ENCODE measurements around the gene CTDSPL. TPM values are rescaled to one million over a fixed set of nuclear protein-coding genes. Genes with fewer than 3 reads are reported as not detected.

CTDSPL gene
- total RNA-seq, 2 donors from 2014 or later = 27.8 to 30.7 TPM

DNA sequence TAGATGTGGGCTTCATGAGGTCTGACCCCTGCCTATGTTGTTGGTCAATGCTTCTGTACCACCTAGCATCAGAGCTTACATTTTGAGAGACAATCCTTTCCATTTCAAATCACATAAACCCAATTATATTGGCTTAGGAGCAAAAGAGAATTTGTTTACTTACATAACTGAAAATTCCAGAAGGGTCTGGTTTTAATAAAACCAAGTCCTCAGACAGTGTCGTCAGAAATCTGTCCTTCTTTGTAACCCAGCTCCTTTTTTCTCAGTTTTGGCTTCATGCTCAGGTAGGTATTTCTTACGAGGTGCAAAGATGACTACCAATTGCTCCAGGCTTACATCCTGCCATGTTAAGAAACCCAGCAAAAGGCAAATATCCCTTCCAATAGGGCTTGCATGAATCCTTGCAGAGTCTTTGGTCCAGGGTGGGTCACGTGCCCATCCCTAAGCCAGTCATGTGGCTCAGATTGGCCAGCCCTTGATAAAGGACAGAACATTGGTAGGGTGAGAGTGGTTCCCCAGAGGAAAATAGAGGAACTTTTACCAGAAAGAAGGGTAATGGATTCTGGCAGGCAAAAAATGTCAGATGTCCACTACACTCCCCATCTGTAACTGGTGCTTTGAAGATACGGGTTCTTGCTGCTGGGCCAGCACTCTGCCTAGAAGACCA lies 78.7 kb downstream of the CTDSPL start:
- no peak overlapping the region for H3K27ac Mint-ChIP-seq
- no peak overlapping the region for H3K27ac ChIP-seq (ENCODE audit: low read depth, low read length)
- no peaks in the 10 kb centered on the region for H3K27me3 Mint-ChIP-seq (ENCODE audit: insufficient read depth)
- no peaks in the 10 kb centered on the region for H3K9me3 Mint-ChIP-seq
- peaks cover 21% of the 10 kb centered on the region for H3K4me1 Mint-ChIP-seq
- no peak for TF ChIP-seq CTCF (conservative IDR thresholded peaks at IDR 0.05)
- DNase-seq = no peak
- H3K4me3 ChIP-seq (ENCODE audit: low read length) = no peak overlapping the region
- no peaks in the 10 kb centered on the region for H3K4me1 ChIP-seq (ENCODE audit: control insufficient read depth, insufficient read depth, low read length)
- no peaks in the 10 kb centered on the region for H3K27me3 ChIP-seq (ENCODE audit: control insufficient read depth, insufficient read depth, low read length, poor library complexity, severe bottlenecking)
- H3K4me3 Mint-ChIP-seq = no peak overlapping the region
- 95 to 100% methylated on average over 1 to 4 of the region's 4 CpGs for WGBS, 2 experiments (ENCODE audit: insufficient coverage in 1 of 2, insufficient read length in 1 of 2)
- H3K9ac ChIP-seq (ENCODE audit: extremely low read depth, low read length, poor library complexity, severe bottlenecking) = no peak overlapping the region
- H3K36me3 ChIP-seq (ENCODE audit: control insufficient read depth, insufficient read depth, low read length) = no peaks in the 10 kb centered on the region
- no peaks in the 10 kb centered on the region for H3K36me3 Mint-ChIP-seq (ENCODE audit: low read depth)
- H3K9me3 ChIP-seq (ENCODE audit: control insufficient read depth, low read length) = no peaks in the 10 kb centered on the region

DNA sequence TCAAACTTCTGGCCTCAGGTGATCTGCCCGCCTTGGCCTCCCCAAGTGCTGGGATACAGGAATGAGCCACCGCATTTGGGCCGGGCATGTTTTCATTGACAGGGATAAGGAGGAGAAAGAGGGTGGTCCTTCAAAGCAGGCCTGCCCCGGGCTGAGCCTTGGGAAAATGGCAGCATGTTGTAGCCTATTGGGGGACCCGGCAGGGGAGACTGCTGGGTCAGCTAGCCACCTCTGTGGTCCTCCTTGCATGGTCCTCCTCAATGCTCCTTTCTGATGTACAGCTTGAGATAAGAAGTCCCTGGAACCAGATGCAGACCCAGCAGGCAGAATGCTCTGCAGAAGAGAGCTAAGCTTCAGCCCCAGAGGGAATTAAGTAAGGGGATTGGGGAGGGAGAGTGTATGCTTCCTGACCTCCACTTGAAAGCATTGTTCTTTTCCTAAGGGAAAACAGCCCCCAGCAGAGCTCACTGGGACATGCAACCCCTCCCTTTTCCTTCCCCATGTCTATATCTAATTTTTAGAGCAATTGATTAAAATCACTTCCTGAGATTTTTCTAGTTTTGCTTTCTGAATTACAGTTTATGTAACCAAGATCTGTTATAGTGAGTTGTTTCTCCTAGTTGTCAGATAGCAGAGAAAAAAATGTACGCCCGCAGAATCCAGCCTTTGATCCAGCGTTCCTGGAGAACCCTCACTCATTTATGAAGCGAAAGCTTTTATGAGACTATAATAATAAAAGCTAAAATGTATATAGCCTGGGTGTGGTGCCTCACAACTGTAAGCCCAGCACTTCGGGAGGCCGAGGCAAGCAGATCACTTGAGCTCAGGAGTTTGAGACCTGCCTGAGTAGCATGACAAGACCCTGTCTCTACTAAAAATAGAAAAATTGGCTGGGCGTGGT lies 80.2 kb downstream of the CTDSPL start:
- no peak for DNase-seq
- TF ChIP-seq CTCF (conservative IDR thresholded peaks at IDR 0.05) = no peak
- Histone ChIP-seq H3K4me1 (ENCODE audit: control insufficient read depth, insufficient read depth, low read length) (no peaks in the 10 kb centered on the region), H3K9me3 (ENCODE audit: control insufficient read depth, low read length) (no peaks in the 10 kb centered on the region), H3K27ac (ENCODE audit: low read depth, low read length) (no peak overlapping the region), H3K27me3 (ENCODE audit: control insufficient read depth, insufficient read depth, low read length, poor library complexity, severe bottlenecking) (no peaks in the 10 kb centered on the region), H3K4me3 (ENCODE audit: low read length) (no peak overlapping the region), H3K9ac (ENCODE audit: extremely low read depth, low read length, poor library complexity, severe bottlenecking) (no peak overlapping the region), H3K36me3 (ENCODE audit: control insufficient read depth, insufficient read depth, low read length) (no peaks in the 10 kb centered on the region)
- no peak overlapping the region for H3K4me3 Mint-ChIP-seq
- no peaks in the 10 kb centered on the region for H3K9me3 Mint-ChIP-seq
- peak overlapping the region; percentile 64 for H3K27ac Mint-ChIP-seq
- peaks cover 26% of the 10 kb centered on the region for H3K4me1 Mint-ChIP-seq
- WGBS, 2 experiments (ENCODE audit: insufficient coverage in 1 of 2, insufficient read length in 1 of 2) = 91% methylated on average over 12 of the region's 12 CpGs; no CpG with 5 or more reads in 1 of the 2 experiments
- no peaks in the 10 kb centered on the region for H3K27me3 Mint-ChIP-seq (ENCODE audit: insufficient read depth)
- H3K36me3 Mint-ChIP-seq (ENCODE audit: low read depth) = peaks cover 2% of the 10 kb centered on the region

- Mint-ChIP-seq H3K27me3 (ENCODE audit: insufficient read depth) (no peaks in the 10 kb centered on the region), H3K36me3 (ENCODE audit: low read depth) (peaks cover 2% of the 10 kb centered on the region), H3K4me1 (peaks cover 26% of the 10 kb centered on the region), H3K9me3 (no peaks in the 10 kb centered on the region), H3K4me3 (no peak overlapping the region), H3K27ac (no peak overlapping the region)
- Histone ChIP-seq H3K9me3 (ENCODE audit: control insufficient read depth, low read length) (no peaks in the 10 kb centered on the region), H3K9ac (ENCODE audit: extremely low read depth, low read length, poor library complexity, severe bottlenecking) (no peak overlapping the region), H3K27ac (ENCODE audit: low read depth, low read length) (no peak overlapping the region), H3K4me3 (ENCODE audit: low read length) (no peak overlapping the region), H3K4me1 (ENCODE audit: control insufficient read depth, insufficient read depth, low read length) (no peaks in the 10 kb centered on the region), H3K27me3 (ENCODE audit: control insufficient read depth, insufficient read depth, low read length, poor library complexity, severe bottlenecking) (no peaks in the 10 kb centered on the region), H3K36me3 (ENCODE audit: control insufficient read depth, insufficient read depth, low read length) (no peaks in the 10 kb centered on the region)
- TF ChIP-seq CTCF (conservative IDR thresholded peaks at IDR 0.05) = no peak
- DNase-seq = no peak
- WGBS, 2 experiments (ENCODE audit: insufficient coverage in 1 of 2, insufficient read length in 1 of 2) = 93% methylated on average over 2 of the region's 2 CpGs; no CpG with 5 or more reads in 1 of the 2 experiments
Observed at GRCh38 chr3:37942646-37943045, 81.0 kb downstream of the CTDSPL start.

Data from endodermal cell (in vitro differentiated cells).